ENCODE measurements around the gene KCMF1.

Gene KCMF1

DNA sequence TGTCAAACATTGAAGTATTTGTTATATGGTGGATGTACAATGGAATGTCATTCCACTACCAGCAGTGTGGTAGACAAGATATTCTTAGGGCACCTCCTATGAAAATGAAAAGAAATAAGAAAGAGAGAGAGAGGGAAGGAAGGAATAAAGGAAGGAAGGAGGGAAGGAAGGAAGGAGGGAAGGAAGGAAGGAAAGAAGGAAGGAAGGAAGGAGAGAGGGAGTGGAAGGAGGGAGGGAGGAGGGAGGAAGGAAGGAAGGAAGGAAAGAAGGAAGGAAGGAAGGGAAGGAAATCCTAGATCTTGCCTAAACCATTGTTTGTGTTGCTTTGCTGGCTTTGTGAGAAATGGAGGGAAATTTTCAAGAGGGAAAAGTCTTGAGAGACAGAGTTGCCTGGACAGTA is 112.1 kb downstream of the KCMF1 start:
- no peak for DNase-seq (ENCODE audit: low read depth)

DNA sequence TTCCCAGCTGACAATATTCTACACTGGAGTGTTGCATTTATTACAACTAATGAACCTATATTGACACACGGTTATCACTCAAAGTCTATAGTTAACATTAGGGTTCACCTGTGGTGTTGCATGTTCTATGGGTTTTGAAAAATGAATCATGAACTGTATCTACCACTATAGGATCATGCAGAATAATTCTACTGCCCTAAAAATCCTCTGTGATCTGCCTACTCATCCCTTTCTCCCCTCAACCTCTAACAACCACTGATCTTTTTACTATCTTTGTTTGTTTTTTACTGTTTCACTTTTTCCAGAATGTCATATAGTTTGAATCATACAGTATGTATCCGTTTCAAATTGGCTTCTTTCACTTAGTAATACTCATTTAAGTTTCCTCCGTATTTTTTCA is 114.6 kb downstream of the KCMF1 start:
- DNase-seq (ENCODE audit: low read depth), result no peak

DNA sequence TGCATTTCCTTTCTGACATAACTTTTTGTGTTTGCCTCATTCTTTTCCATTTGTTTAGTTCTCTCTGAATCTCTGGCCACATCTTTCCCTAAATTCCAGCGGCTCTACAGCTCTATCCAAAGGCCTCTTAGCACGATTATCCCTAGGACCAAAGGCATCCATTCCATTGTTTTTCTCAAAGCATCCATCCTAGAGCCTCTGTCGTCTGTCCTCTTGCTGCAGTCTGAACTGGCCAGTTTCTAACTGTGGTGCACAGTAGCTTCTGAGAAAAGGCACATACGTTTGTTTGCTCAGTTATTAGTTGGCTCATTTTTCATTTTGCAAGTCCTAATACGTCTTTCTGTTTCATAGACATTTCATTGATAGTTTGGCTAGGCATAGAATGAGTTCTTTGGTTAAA is 116.6 kb downstream of the KCMF1 start:
- DNase-seq (ENCODE audit: low read depth), result no peak

DNA sequence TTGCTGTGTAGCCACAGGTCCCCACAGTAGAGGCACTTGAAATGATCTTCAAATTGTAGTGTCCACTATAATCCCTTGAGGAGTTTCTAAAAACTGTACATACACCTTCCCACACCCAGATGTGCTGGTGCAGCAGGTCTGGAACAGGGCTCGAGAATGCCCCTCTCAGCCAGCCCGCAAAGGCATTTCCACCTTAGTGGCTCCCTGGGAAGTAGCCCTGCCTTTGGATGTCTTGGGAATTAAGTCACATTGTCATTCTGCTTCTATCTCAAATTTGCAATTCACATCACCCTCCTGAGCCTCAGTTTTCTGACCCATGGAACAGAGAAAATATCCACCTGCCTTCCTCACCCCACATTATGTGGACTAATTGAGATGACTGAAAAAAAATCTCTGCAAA is 118.0 kb downstream of the KCMF1 start:
- DNase-seq (ENCODE audit: low read depth), result no peak

DNA sequence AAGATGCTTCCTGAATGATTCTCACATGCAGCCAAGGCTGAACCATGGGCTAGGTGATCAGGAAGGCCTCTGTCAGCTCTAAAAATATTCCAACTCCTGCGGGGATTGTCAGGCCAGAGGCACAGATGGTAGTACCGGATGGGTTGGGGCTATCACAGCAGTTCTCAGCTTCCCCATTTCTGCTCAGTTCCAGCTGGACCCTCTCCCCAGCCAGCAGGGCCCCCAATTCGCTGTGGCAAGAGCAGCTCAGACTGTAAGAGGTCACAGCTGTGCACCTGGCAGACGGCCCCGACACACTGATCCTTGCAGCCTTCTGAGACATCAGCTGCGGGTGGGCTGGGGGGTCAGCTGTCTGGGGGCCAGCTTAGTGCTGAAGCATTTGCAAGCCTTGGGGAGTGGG is 118.6 kb downstream of the KCMF1 start:
- DNase-seq (ENCODE audit: low read depth), result no peak

DNA sequence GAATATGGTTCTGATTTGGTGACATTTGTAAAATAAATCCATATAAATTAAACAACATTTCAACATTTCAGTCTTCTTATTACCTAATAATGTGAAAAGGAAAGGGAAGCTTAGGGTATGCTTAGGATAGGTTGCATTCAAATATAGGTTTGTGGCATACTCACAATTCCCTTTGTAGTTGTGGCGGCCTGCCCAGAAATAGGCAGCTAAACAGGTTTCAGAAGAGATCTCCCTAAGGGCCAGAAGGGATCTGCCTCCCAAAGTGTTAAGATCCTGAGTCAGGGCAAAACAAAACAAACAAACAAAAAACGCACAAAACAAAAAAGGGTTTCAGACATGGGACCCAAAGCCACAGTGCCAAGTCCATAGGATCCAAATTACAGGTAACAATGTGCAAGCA is 120.9 kb downstream of the KCMF1 start:
- DNase-seq (ENCODE audit: low read depth), result no peak

DNA sequence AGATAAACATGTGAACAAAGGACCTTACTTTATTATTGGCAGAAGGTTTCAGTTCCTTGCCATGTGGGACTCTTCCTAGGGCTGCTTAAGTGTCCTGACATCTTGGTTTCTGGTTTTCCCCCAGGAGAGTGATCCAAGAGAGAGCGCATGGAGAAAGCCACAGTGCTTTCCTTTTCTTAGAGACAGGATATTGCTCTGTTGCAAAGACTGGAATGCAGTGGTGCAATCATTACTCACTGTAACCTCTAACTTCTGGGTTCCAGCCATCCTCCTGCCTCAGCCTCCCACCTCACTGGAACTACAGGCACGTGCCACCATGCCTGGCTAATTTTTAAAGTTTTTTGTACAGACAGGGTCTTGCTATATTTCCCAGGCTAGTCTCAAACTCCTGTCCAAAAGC is 124.1 kb downstream of the KCMF1 start:
- no peak for DNase-seq (ENCODE audit: low read depth)

DNA sequence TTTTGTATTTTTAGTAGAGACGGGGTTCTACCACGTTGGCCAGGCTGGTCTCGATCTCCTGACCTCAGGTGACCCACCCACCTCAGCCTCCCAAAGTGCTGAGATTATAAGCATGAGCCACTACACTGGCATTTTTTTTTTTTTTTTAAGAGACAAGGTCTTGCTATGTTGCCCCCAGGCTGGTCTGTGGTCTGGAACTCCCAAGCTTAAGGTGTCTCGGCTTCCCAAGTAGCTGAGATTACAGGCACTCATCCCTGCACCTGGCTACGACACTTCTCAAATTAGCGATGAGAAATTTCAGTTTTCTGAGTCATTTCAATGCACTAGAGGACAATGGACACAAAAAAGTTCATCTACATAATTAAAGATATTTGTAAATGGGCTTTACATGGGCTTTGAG is 125.7 kb downstream of the KCMF1 start:
- DNase-seq (ENCODE audit: low read depth), result no peak

DNA sequence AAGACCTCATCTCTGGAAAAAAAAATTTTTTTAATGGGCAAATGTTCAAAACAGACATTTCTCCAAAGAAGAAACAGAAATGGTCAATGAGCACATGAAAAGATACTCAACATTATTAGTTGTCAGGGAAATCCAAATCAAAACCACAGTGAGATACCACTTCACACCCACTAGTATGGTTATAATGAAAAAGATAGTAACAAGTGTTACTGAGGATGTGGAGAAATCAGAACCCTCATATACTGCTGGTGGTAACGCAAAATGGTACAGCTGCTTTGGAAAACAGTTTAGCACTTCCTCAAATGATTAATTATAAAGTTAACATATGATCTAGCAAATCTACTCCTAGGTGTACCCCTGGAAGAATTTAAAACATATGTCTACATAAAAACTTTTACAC is 133.3 kb downstream of the KCMF1 start:
- DNase-seq (ENCODE audit: low read depth), result no peak

DNA sequence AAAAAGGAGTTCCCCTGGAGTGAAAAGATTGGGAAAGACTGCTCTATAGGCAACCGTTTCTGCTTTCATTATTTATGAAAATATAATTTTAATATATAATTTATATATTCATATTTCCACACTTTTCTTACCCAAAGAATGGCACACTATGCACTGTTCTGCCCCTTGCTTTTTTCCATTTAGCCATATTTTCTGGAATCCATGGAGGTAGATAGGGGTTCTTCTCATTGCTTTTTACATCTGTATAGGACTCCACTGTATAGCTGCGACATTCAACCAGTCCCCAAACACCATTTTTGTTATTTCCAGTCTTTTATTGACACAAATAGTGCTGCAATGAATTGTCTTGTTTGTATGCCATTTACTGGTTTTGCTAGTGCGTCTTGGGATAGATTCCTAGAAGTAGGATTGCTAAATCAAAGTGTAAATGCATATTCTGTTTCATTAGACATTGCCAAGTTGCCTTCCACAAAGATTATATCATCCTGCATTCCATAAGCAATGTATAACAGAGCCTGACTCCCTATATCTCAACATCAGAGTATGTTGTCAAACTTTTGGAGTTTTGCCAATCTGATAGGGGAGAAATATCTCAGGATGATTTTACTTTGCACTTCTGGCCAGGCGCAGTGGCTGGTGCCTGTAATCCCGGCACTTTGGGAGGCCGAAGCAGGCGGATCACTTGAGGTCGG is 135.7 kb downstream of the KCMF1 start:
- DNase-seq (ENCODE audit: low read depth), result no peak
